ENCODE data around the gene ASB6. TPM values are rescaled to one million over a fixed set of nuclear protein-coding genes. Genes with fewer than 3 reads are reported as not detected.
A peak's percentile ranks its signal among the peaks of the same experiment; 100 is the strongest.

Gene ASB6
- total and polyA plus RNA-seq, 2 of the 13 experiments (the other 11 are each of a cell fraction or from before 2014, with no cell fraction given), result 8.2 to 8.4 TPM

- TF ChIP-seq SALL2 (CRISPR knock-in tag; IDR thresholded peaks at IDR 0.05) (peak; percentile 81; the same call in 1 of the 2 replicates), ZNF101 (CRISPR knock-in tag; IDR thresholded peaks at IDR 0.05; ENCODE audit: borderline replicate concordance, low read depth) (no peak), SOX5 (CRISPR knock-in tag; IDR thresholded peaks at IDR 0.05; ENCODE audit: borderline replicate concordance) (no peak), KDM2A (CRISPR knock-in tag; IDR thresholded peaks at IDR 0.05; ENCODE audit: borderline replicate concordance, low read depth) (peak; percentile 99), MTF2 (CRISPR knock-in tag; IDR thresholded peaks at IDR 0.05; ENCODE audit: borderline replicate concordance) (no peak), ZSCAN21 (CRISPR knock-in tag; IDR thresholded peaks at IDR 0.05; ENCODE audit: borderline replicate concordance) (no peak; the same call in 1 of the 2 replicates), ZBTB7A (CRISPR knock-in tag; IDR thresholded peaks at IDR 0.05) (peak; percentile 73; the same call in 1 of the 2 replicates), ZNF878 (CRISPR knock-in tag; IDR thresholded peaks at IDR 0.05) (no peak; the same call in 1 of the 2 replicates), NCOA5 (CRISPR knock-in tag; IDR thresholded peaks at IDR 0.05) (no peak), KLF12 (CRISPR knock-in tag; IDR thresholded peaks at IDR 0.05; ENCODE audit: borderline replicate concordance) (peak; percentile 45; the same call in 1 of the 2 replicates), NR2F6 (IDR thresholded peaks at IDR 0.05) (no peak), NR2F6 (CRISPR knock-in tag; IDR thresholded peaks at IDR 0.05) (no peak), TIGD3 (CRISPR knock-in tag; IDR thresholded peaks at IDR 0.05; ENCODE audit: borderline replicate concordance) (0 out of 2 replicates have a peak, but pooled peaks have one; percentile 83), ZNF563 (CRISPR knock-in tag; IDR thresholded peaks at IDR 0.05) (peak; percentile 71; the same call in 1 of the 2 replicates)
- TF ChIP-seq, protein P1, sequence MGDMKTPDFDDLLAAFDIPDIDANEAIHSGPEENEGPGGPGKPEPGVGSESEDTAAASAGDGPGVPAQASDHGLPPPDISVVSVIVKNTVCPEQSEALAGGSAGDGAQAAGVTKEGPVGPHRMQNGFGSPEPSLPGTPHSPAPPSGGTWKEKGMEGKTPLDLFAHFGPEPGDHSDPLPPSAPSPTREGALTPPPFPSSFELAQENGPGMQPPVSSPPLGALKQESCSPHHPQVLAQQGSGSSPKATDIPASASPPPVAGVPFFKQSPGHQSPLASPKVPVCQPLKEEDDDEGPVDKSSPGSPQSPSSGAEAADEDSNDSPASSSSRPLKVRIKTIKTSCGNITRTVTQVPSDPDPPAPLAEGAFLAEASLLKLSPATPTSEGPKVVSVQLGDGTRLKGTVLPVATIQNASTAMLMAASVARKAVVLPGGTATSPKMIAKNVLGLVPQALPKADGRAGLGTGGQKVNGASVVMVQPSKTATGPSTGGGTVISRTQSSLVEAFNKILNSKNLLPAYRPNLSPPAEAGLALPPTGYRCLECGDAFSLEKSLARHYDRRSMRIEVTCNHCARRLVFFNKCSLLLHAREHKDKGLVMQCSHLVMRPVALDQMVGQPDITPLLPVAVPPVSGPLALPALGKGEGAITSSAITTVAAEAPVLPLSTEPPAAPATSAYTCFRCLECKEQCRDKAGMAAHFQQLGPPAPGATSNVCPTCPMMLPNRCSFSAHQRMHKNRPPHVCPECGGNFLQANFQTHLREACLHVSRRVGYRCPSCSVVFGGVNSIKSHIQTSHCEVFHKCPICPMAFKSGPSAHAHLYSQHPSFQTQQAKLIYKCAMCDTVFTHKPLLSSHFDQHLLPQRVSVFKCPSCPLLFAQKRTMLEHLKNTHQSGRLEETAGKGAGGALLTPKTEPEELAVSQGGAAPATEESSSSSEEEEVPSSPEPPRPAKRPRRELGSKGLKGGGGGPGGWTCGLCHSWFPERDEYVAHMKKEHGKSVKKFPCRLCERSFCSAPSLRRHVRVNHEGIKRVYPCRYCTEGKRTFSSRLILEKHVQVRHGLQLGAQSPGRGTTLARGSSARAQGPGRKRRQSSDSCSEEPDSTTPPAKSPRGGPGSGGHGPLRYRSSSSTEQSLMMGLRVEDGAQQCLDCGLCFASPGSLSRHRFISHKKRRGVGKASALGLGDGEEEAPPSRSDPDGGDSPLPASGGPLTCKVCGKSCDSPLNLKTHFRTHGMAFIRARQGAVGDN (CRISPR knock-in tag; IDR thresholded peaks at IDR 0.05), result peak; percentile 94
- TF ChIP-seq, protein P2, sequence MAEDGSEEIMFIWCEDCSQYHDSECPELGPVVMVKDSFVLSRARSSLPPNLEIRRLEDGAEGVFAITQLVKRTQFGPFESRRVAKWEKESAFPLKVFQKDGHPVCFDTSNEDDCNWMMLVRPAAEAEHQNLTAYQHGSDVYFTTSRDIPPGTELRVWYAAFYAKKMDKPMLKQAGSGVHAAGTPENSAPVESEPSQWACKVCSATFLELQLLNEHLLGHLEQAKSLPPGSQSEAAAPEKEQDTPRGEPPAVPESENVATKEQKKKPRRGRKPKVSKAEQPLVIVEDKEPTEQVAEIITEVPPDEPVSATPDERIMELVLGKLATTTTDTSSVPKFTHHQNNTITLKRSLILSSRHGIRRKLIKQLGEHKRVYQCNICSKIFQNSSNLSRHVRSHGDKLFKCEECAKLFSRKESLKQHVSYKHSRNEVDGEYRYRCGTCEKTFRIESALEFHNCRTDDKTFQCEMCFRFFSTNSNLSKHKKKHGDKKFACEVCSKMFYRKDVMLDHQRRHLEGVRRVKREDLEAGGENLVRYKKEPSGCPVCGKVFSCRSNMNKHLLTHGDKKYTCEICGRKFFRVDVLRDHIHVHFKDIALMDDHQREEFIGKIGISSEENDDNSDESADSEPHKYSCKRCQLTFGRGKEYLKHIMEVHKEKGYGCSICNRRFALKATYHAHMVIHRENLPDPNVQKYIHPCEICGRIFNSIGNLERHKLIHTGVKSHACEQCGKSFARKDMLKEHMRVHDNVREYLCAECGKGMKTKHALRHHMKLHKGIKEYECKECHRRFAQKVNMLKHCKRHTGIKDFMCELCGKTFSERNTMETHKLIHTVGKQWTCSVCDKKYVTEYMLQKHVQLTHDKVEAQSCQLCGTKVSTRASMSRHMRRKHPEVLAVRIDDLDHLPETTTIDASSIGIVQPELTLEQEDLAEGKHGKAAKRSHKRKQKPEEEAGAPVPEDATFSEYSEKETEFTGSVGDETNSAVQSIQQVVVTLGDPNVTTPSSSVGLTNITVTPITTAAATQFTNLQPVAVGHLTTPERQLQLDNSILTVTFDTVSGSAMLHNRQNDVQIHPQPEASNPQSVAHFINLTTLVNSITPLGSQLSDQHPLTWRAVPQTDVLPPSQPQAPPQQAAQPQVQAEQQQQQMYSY (CRISPR knock-in tag; IDR thresholded peaks at IDR 0.05), result peak; percentile 66; the same call in 1 of the 2 replicates
- TF ChIP-seq, protein P3, sequence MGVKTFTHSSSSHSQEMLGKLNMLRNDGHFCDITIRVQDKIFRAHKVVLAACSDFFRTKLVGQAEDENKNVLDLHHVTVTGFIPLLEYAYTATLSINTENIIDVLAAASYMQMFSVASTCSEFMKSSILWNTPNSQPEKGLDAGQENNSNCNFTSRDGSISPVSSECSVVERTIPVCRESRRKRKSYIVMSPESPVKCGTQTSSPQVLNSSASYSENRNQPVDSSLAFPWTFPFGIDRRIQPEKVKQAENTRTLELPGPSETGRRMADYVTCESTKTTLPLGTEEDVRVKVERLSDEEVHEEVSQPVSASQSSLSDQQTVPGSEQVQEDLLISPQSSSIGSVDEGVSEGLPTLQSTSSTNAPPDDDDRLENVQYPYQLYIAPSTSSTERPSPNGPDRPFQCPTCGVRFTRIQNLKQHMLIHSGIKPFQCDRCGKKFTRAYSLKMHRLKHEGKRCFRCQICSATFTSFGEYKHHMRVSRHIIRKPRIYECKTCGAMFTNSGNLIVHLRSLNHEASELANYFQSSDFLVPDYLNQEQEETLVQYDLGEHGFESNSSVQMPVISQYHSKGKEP (CRISPR knock-in tag; IDR thresholded peaks at IDR 0.05), result peak; percentile 52; the same call in 1 of the 2 replicates
These were observed 15.8 kb downstream of the ASB6 start, which contains the start of gene NTMT1 (continued) for GRCh38 chr9:129626079-129626624.
